H1 (cell line): ENCODE data around the gene PHACTR1. TPM values are rescaled to one million over a fixed set of nuclear protein-coding genes. Genes with fewer than 3 reads are reported as not detected.
A peak's percentile ranks its signal among the peaks of the same experiment; 100 is the strongest.

Experiments used
- CTCF ChIA-PET: fragments of 300-600 bp; sonication (Branson Sonifier 250); formaldehyde crosslinking; loops from one replicate; lab custom pipeline; 2021; ENCODE audit not compliant: partially characterized antibody; lab: Charles Lee
- POLR2A ChIA-PET: fragments of 300-600 bp; sonication (Branson Sonifier 250); formaldehyde crosslinking; loops from one replicate; lab custom pipeline; 2021; ENCODE audit warnings: inconsistent platforms; ENCODE audit not compliant: partially characterized antibody; lab: Charles Lee
- DNase-seq, 2 experiments: peaks; one replicate each; pipeline versions ENCODE4 v3.0.0 to v3.0.0-alpha.2; 2010 to 2022; ENCODE audit warnings: low spot score in 2 of 2, low read depth in 1 of 2, mixed read lengths in 1 of 2
- FAIRE-seq: peaks from 2 replicates; lab custom pipeline; 2011; peaks lifted over from hg19 to GRCh38; lab: Jason Lieb, UNC
- H2AFZ ChIP-seq: 2 replicates; pipeline ENCODE4 v1.8.1; 2012; ENCODE audit warnings: low read length, inconsistent platforms
- H2AK5ac ChIP-seq: 2 replicates; pipeline ENCODE4 v1.6.1; 2013; ENCODE audit warnings: low read depth, low read length
- H2BK120ac ChIP-seq: replicated peaks from 2 replicates; pipeline ENCODE3; 2013; ENCODE audit warnings: low read depth, low read length, inconsistent platforms
- H2BK12ac ChIP-seq: 2 replicates; pipeline ENCODE4 v1.6.1; 2013; ENCODE audit warnings: low read depth, low read length
- H2BK15ac ChIP-seq: 2 replicates; pipeline ENCODE4 v1.6.1; 2013; ENCODE audit warnings: low read length
- H2BK20ac ChIP-seq: 2 replicates; pipeline ENCODE4 v1.6.1; 2013; ENCODE audit warnings: low read length
- H2BK5ac ChIP-seq: 2 replicates; pipeline ENCODE4 v1.6.1; 2013; ENCODE audit warnings: low read depth, low read length
- H3K14ac ChIP-seq: 2 replicates; pipeline ENCODE4 v1.6.1; 2013; ENCODE audit warnings: inconsistent platforms; ENCODE audit not compliant: insufficient read length
- H3K18ac ChIP-seq: 2 replicates; pipeline ENCODE4 v1.6.1; 2013; ENCODE audit warnings: low read length; ENCODE audit errors: extremely low read depth
- H3K23ac ChIP-seq: 2 replicates; pipeline ENCODE4 v1.6.1; 2013; ENCODE audit warnings: inconsistent platforms; ENCODE audit not compliant: insufficient read length
- H3K23me2 ChIP-seq: 2 replicates; pipeline ENCODE4 v1.6.1; 2013; ENCODE audit warnings: low read depth, low read length
- H3K27ac ChIP-seq: 2 replicates; pipeline ENCODE4 v1.6.1; 2011; ENCODE audit warnings: low read depth, low read length, inconsistent platforms
- H3K27me3 ChIP-seq, 4 experiments: replicated peaks in 1 of 4; 1 replicate in 1 of 4; 2 replicates in 3 of 4; pipeline versions ENCODE4 v1.6.1 to v1.8.1; 2011 to 2013; ENCODE audit warnings: low read length in 3 of 4, mild to moderate bottlenecking in 3 of 4, inconsistent platforms in 2 of 4, mixed read lengths in 2 of 4, moderate library complexity in 1 of 4; ENCODE audit not compliant: control insufficient read depth in 3 of 4, insufficient read depth in 3 of 4; ENCODE audit errors: extremely low read depth in 1 of 4
- H3K36me3 ChIP-seq, 4 experiments: 2 replicates each; pipeline versions ENCODE4 v1.6.1 to v1.8.1; 2011 to 2013; ENCODE audit warnings: mild to moderate bottlenecking in 4 of 4, low read length in 3 of 4, moderate library complexity in 2 of 4, control low read depth in 1 of 4, inconsistent platforms in 1 of 4; ENCODE audit not compliant: insufficient read depth in 4 of 4, control insufficient read depth in 2 of 4
- H3K4ac ChIP-seq: replicated peaks from 2 replicates; pipeline ENCODE3; 2013; ENCODE audit warnings: low read length, low read depth, mixed read lengths, inconsistent platforms; ENCODE audit not compliant: insufficient read length
- H3K4me1 ChIP-seq, 4 experiments: replicated peaks in 1 of 4; 1 replicate in 1 of 4; 2 replicates in 3 of 4; pipeline versions ENCODE4 v1.6.1 to v1.8.1; 2011 to 2013; ENCODE audit warnings: low read length in 3 of 4, inconsistent platforms in 2 of 4, mixed read lengths in 1 of 4; ENCODE audit not compliant: insufficient read depth in 4 of 4, control insufficient read depth in 3 of 4
- H3K4me2 ChIP-seq, 2 experiments: 2 replicates each; pipeline versions ENCODE4 v1.6.1 to v1.8.1; 2011 to 2013; ENCODE audit warnings: low read depth in 2 of 2, low read length in 2 of 2, control low read depth in 1 of 2, inconsistent platforms in 1 of 2, mild to moderate bottlenecking in 1 of 2; ENCODE audit not compliant: insufficient read depth in 1 of 2
- H3K4me3 ChIP-seq, 4 experiments: fragments of 200-600, 300-600 bp in 1 of 4; sonication (generic), shearing (Covaris generic), sonication (Bioruptor Twin) in 1 of 4; 2 replicates each; pipeline versions ENCODE4 v1.5.1 to v1.8.1; 2011 to 2016; ENCODE audit warnings: low read length in 4 of 4, low read depth in 3 of 4, control low read depth in 2 of 4, inconsistent platforms in 2 of 4, mild to moderate bottlenecking in 2 of 4, mixed read lengths in 1 of 4, moderate library complexity in 1 of 4; ENCODE audit not compliant: insufficient read depth in 2 of 4; ENCODE audit errors: extremely low read depth in 1 of 4
- H3K56ac ChIP-seq: replicated peaks from 2 replicates; pipeline ENCODE3; 2013; ENCODE audit warnings: low read depth, mild to moderate bottlenecking, mixed read lengths, low read length, inconsistent platforms; ENCODE audit not compliant: insufficient read length
- H3K79me1 ChIP-seq: 2 replicates; pipeline ENCODE4 v1.6.1; 2013; ENCODE audit warnings: low read depth, low read length, control low read depth
- H3K79me2 ChIP-seq, 2 experiments: 2 replicates each; pipeline versions ENCODE4 v1.6.1 to v1.8.1; 2012 to 2013; ENCODE audit warnings: low read length in 2 of 2, mild to moderate bottlenecking in 2 of 2, inconsistent platforms in 1 of 2; ENCODE audit not compliant: insufficient read depth in 2 of 2, control insufficient read depth in 1 of 2
- H3K9ac ChIP-seq, 4 experiments: replicated peaks in 1 of 4; 1 replicate in 1 of 4; 2 replicates in 3 of 4; pipeline versions ENCODE4 v1.6.1 to v1.8.1; 2011 to 2013; ENCODE audit warnings: low read depth in 3 of 4, low read length in 3 of 4, control low read depth in 2 of 4, mild to moderate bottlenecking in 2 of 4, moderate library complexity in 2 of 4, inconsistent platforms in 1 of 4; ENCODE audit errors: extremely low read depth in 1 of 4
- H3K9me3 ChIP-seq, 2 experiments: 2 replicates each; pipeline versions ENCODE4 v1.6.1 to v1.8.1; 2012 to 2013; ENCODE audit warnings: mild to moderate bottlenecking in 2 of 2, moderate library complexity in 2 of 2, control low read depth in 1 of 2, inconsistent platforms in 1 of 2, low read depth in 1 of 2, low read length in 1 of 2, mixed read lengths in 1 of 2; ENCODE audit not compliant: insufficient read depth in 2 of 2
- H4K20me1 ChIP-seq, 2 experiments: replicated peaks in 1 of 2; 2 replicates each; pipeline versions ENCODE3 to v1.8.1; 2011 to 2013; ENCODE audit warnings: inconsistent platforms in 2 of 2, low read length in 2 of 2, mild to moderate bottlenecking in 1 of 2; ENCODE audit not compliant: insufficient read depth in 2 of 2, control insufficient read depth in 1 of 2
- H4K5ac ChIP-seq: 2 replicates; pipeline ENCODE4 v1.6.1; 2013; ENCODE audit warnings: low read length, low read depth, mixed read lengths, inconsistent platforms; ENCODE audit not compliant: insufficient read length
- H4K8ac ChIP-seq: 2 replicates; pipeline ENCODE4 v1.8.0; 2013; ENCODE audit warnings: mild to moderate bottlenecking, moderate library complexity, low read length, inconsistent platforms; ENCODE audit not compliant: insufficient read depth; ENCODE audit errors: extremely low read depth
- H4K91ac ChIP-seq: replicated peaks from 2 replicates; pipeline ENCODE3; 2013; ENCODE audit warnings: low read length, mixed read lengths, inconsistent platforms; ENCODE audit not compliant: insufficient read length
- BCL11A ChIP-seq, 2 experiments: IDR thresholded peaks; one replicate each; pipeline ENCODE4 v1.6.1; 2011; ENCODE audit warnings: low read depth in 2 of 2, low read length in 2 of 2, mild to moderate bottlenecking in 2 of 2
- EP300 ChIP-seq, 2 experiments: IDR thresholded peaks; 1 replicate in 1 of 2; 2 replicates in 1 of 2; pipeline ENCODE4 v1.6.1; 2011 to 2012; ENCODE audit warnings: low read depth in 2 of 2, low read length in 2 of 2, mild to moderate bottlenecking in 2 of 2, borderline replicate concordance in 1 of 2, inconsistent platforms in 1 of 2, moderate library complexity in 1 of 2
- EZH2 ChIP-seq: fragments of 200-600 bp; sonication (generic); IDR thresholded peaks from 2 replicates; pipeline ENCODE4 v1.7.1; 2012; ENCODE audit warnings: low read depth, mild to moderate bottlenecking, moderate library complexity, low read length, inconsistent platforms; ENCODE audit not compliant: severe bottlenecking
- KDM5A ChIP-seq: fragments of 200-600 bp; IDR thresholded peaks from 2 replicates; pipeline ENCODE4 v1.7.1; 2012; ENCODE audit warnings: mild to moderate bottlenecking, low read length, inconsistent platforms, mixed read lengths
- NANOG ChIP-seq: IDR thresholded peaks from 2 replicates; pipeline ENCODE4 v1.6.1; 2011; ENCODE audit warnings: low read length, low read depth, mild to moderate bottlenecking, inconsistent platforms; ENCODE audit not compliant: insufficient read depth, poor library complexity, severe bottlenecking
- NRF1 ChIP-seq: IDR thresholded peaks from 2 replicates; pipeline ENCODE4 v1.6.1; 2011; ENCODE audit warnings: mild to moderate bottlenecking, low read depth, low read length, improper control_type of control experiment
- PHF8 ChIP-seq: fragments of 200-600 bp; sonication (generic); conservative IDR thresholded peaks from 2 replicates; pipeline ENCODE4 v1.7.1; 2012; ENCODE audit warnings: low read depth, mild to moderate bottlenecking, inconsistent platforms, low read length, moderate library complexity
- SIN3A ChIP-seq, 2 experiments: IDR thresholded peaks in 1 of 2; conservative IDR thresholded peaks in 1 of 2; 2 replicates each; pipeline ENCODE4 v1.6.1; 2011 to 2012; ENCODE audit warnings: low read length in 2 of 2, improper control_type of control experiment in 1 of 2, low read depth in 1 of 2, mild to moderate bottlenecking in 1 of 2
- SP2 ChIP-seq: IDR thresholded peaks from 2 replicates; pipeline ENCODE4 v1.6.1; 2012; ENCODE audit warnings: mild to moderate bottlenecking, low read length, inconsistent platforms
- TEAD4 ChIP-seq: IDR thresholded peaks from 2 replicates; pipeline ENCODE4 v1.6.1; 2012; ENCODE audit warnings: low read depth, low read length, inconsistent platforms, mixed read lengths
- WGBS, 2 experiments: shearing (Covaris generic) in 1 of 2; methylation state at CpG; one replicate each; pipeline versions ENCODE4 v1.1.6 to v1.1.7; 2013 to 2015; ENCODE audit warnings: low lambda C conversion rate in 2 of 2, mixed read lengths in 2 of 2, inconsistent platforms in 1 of 2, low coverage in 1 of 2, missing lambda C conversion rate in 1 of 2; ENCODE audit not compliant: insufficient replicate concordance in 2 of 2, insufficient coverage in 1 of 2, insufficient read length in 1 of 2; ENCODE audit errors: extremely low coverage in 1 of 2, missing lambda C conversion rate in 1 of 2; 5-methylcytosine and 5-hydroxymethylcytosine counted together
- polyA plus RNA-seq, 7 experiments: library from polyadenylated mRNA; depleted of rRNA in 3 of 7; stranded (reverse) in 5 of 7; unstranded in 2 of 7; fragments of >200 nt in 5 of 7; fragments of 200-250 nt in 2 of 7; gene quantifications; 1 replicate in 5 of 7; 2 replicates in 1 of 7; 4 replicates in 1 of 7; pipeline versions ENCODE4 v1.2.1 to v1.2.3, GENCODE V29; 2011 to 2013; ENCODE audit warnings: missing spikeins in 2 of 7, mixed read lengths in 2 of 7
- total RNA-seq: library from RNA; stranded (reverse); fragmentation: NEBNext Ultra II Directional; extraction: Animal tissue kit (Norgen Biotek cat#: 25700); gene quantifications from 2 replicates; pipeline ENCODE4 v1.2.1, GENCODE V29; 2021
- TF ChIP-seq, protein P1 (sequence below): IDR thresholded peaks from 2 replicates; pipeline ENCODE4 v1.6.1; 2012; ENCODE audit warnings: inconsistent platforms
- TF ChIP-seq, protein P2 (sequence below): IDR thresholded peaks from 2 replicates; pipeline ENCODE4 v1.6.1; 2011; ENCODE audit warnings: low read depth, mild to moderate bottlenecking, low read length; ENCODE audit not compliant: insufficient read depth

The PHACTR1 gene
- total and polyA plus RNA-seq, 2 of the 8 experiments (the other 6 are each of a cell fraction or from before 2014, with no cell fraction given): 3.9 to 17.1 TPM

- no peak overlapping the region for H2BK12ac ChIP-seq
- H2BK20ac ChIP-seq: no peak overlapping the region
- H3K27ac ChIP-seq: no peak overlapping the region
- H2AK5ac ChIP-seq: no peak overlapping the region
- H3K9ac ChIP-seq: no peak overlapping the region
- no peak overlapping the region for H3K4me2 ChIP-seq
- no peaks in the 10 kb centered on the region for H3K23me2 ChIP-seq
- no peaks in the 10 kb centered on the region for H3K79me2 ChIP-seq
- 0 out of 2 replicates have a peak, but pooled peaks cover 6% of the 10 kb centered on the region for H3K79me1 ChIP-seq
- H3K56ac ChIP-seq: no peak overlapping the region
- H4K20me1 ChIP-seq: peaks cover 10 to 12% of the 10 kb centered on the region in 2 experiments
- H3K23ac ChIP-seq: no peak overlapping the region
- ChIA-PET CTCF (interaction anchor here (0.6 to 1.8 kb wide), 2 partner anchors 21 to 281 kb away, joined by 3 to 5 read pairs; no protein-coding TSS in a partner anchor), POLR2A (interaction anchor here (1.1 kb wide), 1 partner anchor 10 kb away, joined by 4 read pairs; no protein-coding TSS in a partner anchor)
- H2BK15ac ChIP-seq: no peak overlapping the region
- H2BK120ac ChIP-seq: no peak overlapping the region
- no peak overlapping the region for H3K18ac ChIP-seq
- no peaks in the 10 kb centered on the region for H3K27me3 ChIP-seq
- H3K36me3 ChIP-seq: peaks cover 14 to 44% (median 38%) of the 10 kb centered on the region in 4 experiments; a peak in 7 of 8 replicates
- H2AFZ ChIP-seq: no peak overlapping the region
- H3K4ac ChIP-seq: no peak overlapping the region
- DNase-seq: no peak
- WGBS, 2 experiments: 92% methylated on average over 11 of the region's 11 CpGs; no CpG with 5 or more reads in 1 of the 2 experiments
- H3K14ac ChIP-seq: no peak overlapping the region
- H4K8ac ChIP-seq: peak overlapping the region; percentile 1; the same call in 1 of the 2 replicates
- H3K4me1 ChIP-seq: no peaks in the 10 kb centered on the region
- H3K4me3 ChIP-seq: no peak overlapping the region
- no peak overlapping the region for H4K91ac ChIP-seq
- no peaks in the 10 kb centered on the region for H3K9me3 ChIP-seq
- no peak overlapping the region for H2BK5ac ChIP-seq
- H4K5ac ChIP-seq: no peak overlapping the region
- no peak for FAIRE-seq
- TF ChIP-seq NANOG (no peak), TEAD4 (no peak), BCL11A (IDR thresholded peaks at IDR 0.05; ENCODE audit: low read depth in 2 of 2, low read length in 2 of 2) (no peak), KDM5A (no peak), EZH2 (no peak), SIN3A (conservative IDR thresholded peaks at IDR 0.05 in 1 of 2, IDR thresholded peaks at IDR 0.05 in 1 of 2; ENCODE audit: low read depth in 1 of 2, low read length in 2 of 2) (no peak), PHF8 (no peak), EP300 (IDR thresholded peaks at IDR 0.05; ENCODE audit: borderline replicate concordance in 1 of 2, low read depth in 2 of 2, low read length in 2 of 2) (no peak), NRF1 (no peak), SP2 (no peak)
- TF ChIP-seq, protein P1, sequence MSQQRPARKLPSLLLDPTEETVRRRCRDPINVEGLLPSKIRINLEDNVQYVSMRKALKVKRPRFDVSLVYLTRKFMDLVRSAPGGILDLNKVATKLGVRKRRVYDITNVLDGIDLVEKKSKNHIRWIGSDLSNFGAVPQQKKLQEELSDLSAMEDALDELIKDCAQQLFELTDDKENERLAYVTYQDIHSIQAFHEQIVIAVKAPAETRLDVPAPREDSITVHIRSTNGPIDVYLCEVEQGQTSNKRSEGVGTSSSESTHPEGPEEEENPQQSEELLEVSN: no peak
- TF ChIP-seq, protein P2, sequence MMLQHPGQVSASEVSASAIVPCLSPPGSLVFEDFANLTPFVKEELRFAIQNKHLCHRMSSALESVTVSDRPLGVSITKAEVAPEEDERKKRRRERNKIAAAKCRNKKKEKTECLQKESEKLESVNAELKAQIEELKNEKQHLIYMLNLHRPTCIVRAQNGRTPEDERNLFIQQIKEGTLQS: no peak
Measured at GRCh38 chr6:13299403-13299821, 582.8 kb downstream of the PHACTR1 start.
